GM19025 (cell line): Measurements from ENCODE around the gene IMMP2L.
"Not testable (repeated sequence)": the region's sequence is repeated elsewhere in the genome, so short reads cannot be mapped to it uniquely, and the experiment has no call there.

Experiments
- ATAC-seq: cut with Tn5 transposase; IDR thresholded peaks from one replicate; pipeline ENCODE4 v1.9.1; 2021; ENCODE audit warnings: mild to moderate bottlenecking, low read depth, moderate library complexity; ENCODE audit not compliant: unreplicated experiment

IMMP2L gene

DNA sequence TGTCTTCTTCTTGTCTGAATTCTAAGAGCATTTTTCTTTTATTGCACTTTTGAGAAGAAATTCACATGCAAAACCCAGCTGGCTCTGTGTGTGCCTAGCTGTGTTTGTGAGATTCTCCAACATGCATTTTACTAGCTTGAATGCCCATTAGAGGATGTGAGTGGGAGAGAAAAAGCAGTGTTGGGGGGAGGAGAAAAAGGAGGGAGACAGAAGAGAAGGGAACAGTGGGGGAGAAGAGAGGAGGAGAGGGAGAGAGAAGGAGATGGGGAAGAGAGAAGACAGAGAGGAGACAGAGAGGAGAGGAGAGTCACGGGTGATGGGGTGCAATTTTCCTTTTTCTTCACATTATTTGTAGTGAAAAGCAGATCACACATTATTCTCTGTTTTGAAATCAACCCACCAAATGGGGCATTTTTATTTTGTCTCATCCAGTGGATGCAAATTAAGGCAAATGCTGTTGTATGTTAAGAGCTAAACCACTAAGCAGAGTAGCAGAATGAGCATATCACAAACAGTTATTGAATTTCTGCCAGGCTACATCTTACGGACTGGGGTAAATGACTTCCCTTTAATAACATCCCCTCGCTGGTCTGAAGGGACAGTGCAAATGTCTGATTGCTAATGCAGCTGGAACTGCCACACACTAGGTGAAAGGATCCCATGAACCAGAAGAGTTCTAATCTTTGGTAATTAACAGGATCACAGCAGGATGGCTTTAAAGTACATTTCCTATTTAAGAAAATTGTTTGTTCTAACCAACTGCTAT is 470.5 kb downstream of the IMMP2L start:
- no peak for ATAC-seq

- ATAC-seq, result no peak
These were observed 471.4 kb downstream of the IMMP2L start, which contains the start of gene LRRN3 for GRCh38 chr7:111090846-111091245. Gene LRRN3 (plus strand): TSS chr7:111091127. CDS start chr7:111122773, 31,646 bp downstream.

GRCh38 chr7:111089822-111090426 is 472.4 kb downstream of the IMMP2L start:
- ATAC-seq, result peak; percentile 36

GRCh38 chr7:111088328-111088727 is 474.0 kb downstream of the IMMP2L start:
- ATAC-seq, result no peak

GRCh38 chr7:111086532-111086931 is 475.8 kb downstream of the IMMP2L start:
- no peak for ATAC-seq

DNA sequence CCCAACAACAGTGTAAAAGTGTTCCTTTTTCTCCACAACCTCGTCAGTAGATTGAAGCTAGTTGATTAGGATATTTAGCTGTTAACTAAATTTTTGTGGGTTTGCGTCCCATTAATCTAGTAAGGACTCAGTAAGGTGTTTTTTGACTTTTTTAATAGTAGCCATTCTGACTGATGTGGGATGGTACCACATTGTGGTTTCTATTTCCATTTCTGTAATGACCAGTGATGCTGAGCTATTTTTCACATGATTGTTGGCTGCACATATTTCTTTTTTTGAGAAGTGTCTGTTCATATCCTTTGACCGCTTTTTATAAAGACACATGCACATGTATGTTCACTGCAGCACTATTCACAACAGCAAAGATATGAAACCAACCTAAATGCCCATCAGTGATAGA is 476.9 kb downstream of the IMMP2L start:
- no peak for ATAC-seq

GRCh38 chr7:111083413-111083812 is 478.9 kb downstream of the IMMP2L start:
- ATAC-seq, result peak; percentile 100

DNA sequence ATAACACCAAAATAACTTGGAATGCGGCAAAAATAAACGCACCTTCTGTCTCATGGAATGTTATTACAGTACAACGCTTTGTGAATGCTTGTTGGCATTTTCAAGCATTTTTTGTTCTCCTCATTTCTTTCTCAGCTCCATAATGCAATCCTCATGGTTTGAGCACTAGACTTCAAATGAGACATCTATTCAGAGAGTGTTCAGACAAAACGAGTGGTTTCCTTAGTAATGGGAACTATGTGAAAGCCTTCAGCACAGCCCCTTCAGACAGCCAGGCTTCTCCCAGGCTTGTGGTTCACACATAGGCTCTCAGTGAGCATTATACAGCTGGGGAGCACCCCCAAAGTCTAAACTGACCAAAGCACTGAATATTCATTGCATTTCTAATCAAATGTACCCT is 479.9 kb downstream of the IMMP2L start:
- ATAC-seq, result no peak

DNA sequence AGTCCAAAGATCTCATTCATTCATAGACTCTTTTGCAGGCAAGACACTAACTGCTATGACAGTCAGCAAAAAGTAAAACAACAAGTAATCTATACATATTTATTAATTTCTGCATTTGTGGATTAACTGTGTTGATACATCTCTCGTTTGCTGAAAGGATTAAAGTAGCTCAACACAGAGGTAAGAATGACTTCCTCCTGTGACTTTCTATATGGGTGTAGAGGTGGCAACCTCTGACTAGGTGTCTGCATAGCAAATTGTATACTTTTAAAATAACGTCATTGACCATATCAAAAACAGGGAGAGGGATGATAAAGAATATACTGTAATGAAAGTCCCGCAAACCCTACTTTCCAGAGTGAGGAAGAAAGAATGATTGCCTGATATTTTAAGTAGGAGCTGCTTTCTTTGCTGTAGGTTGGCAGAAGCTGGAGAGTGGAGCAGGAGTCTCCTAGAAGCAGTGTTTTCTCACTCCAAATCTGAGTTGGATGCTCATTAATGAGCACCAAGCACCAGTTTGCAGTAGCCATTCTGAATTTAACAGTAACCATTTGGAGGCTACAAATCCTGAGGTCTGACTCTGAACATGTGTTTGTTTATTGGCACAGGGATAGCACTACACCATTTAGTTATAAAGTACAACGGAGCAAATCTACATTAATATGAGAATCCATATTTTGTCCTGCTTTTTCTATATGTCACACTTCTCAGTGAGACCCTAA is 480.6 kb downstream of the IMMP2L start:
- no peak for ATAC-seq

- no peak for ATAC-seq
These were observed 481.7 kb downstream of the IMMP2L start for GRCh38 chr7:111080495-111081105.

GRCh38 chr7:111077001-111077400 is 485.3 kb downstream of the IMMP2L start:
- no peak for ATAC-seq

- no peak for ATAC-seq
These were observed 486.1 kb downstream of the IMMP2L start for GRCh38 chr7:111076205-111076604.

DNA sequence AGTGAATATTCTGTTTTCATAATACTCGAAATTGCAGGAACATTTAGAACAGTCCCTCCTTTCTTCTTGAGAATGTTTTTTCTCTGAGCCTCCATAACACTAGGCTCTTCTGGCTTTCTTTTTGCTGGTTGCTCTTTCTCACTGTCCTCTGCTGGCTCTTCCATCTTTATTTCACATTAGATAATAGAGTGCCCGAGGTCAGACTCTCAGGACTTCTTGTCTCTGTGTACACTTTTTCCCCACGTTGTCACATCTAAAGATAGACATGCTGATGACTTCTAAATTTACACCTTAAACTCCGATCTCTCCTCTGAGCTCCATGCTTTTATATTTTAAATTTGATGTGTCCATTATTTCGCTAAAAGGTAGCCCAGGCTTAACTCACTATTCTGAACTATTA is 486.8 kb downstream of the IMMP2L start:
- no peak for ATAC-seq

DNA sequence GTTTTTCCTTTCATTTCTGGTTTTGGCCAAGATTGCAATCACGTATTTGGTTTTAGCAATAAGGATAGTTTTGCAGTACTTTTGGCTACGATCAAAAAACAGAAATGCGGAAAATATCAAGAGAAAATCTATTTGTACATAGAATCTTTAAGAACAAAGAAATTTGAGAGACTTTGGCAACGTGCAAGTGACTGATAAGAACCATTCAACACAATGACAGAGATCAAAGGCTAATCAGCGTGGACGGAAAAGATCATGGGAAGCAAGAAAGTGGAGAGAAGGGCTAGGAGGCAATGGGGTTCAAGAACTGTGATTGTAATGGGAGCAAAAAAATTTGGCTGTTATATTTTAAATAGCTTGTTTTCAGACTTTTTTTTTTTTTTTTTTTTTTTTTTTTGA is 487.5 kb downstream of the IMMP2L start:
- no peak for ATAC-seq

GRCh38 chr7:111074071-111074747 is 488.1 kb downstream of the IMMP2L start:
- no peak for ATAC-seq

GRCh38 chr7:111072658-111073057 is 489.6 kb downstream of the IMMP2L start:
- ATAC-seq, result not testable (repeated sequence)

- ATAC-seq, result no peak
These were observed 490.7 kb downstream of the IMMP2L start for GRCh38 chr7:111071556-111071955.

GRCh38 chr7:111068618-111069017 is 493.7 kb downstream of the IMMP2L start:
- ATAC-seq, result no peak

GRCh38 chr7:111067682-111068081 is 494.6 kb downstream of the IMMP2L start:
- no peak for ATAC-seq

DNA sequence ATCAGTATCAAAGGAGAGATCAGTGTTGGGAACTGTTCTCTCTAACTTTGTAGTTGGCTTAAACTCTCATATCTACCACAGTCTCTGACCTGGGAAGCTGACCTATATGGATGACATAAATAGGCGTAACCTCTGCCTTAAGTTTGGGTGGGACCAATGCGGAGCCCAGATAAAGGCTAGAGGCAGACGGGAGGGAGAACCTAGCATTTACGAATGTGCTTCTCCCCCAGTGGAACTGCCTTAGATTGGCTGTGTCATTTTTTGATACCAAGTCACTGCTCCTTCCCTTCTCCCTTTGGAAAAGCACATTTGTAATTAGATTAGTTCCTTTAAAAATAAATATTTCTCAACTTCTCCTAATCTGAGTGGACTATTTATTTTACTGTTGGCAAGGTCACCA is 495.0 kb downstream of the IMMP2L start:
- no peak for ATAC-seq
